GM12878 (cell line): ENCODE data around the gene ANKRD13B. TPM values are rescaled to one million over a fixed set of nuclear protein-coding genes. Genes with fewer than 3 reads are reported as not detected.

ENCODE experiments used
- ATAC-seq: fragments of 200-7000 bp; cut with Tn5 transposase; 3 replicates; pipeline ENCODE4 v1.9.1; 2020; ENCODE audit warnings: mild to moderate bottlenecking, moderate library complexity
- BruUV-seq: library from RNA; stranded (reverse); fragments of 400-500 nt; replicated peaks from 2 replicates; lab custom pipeline; 2021; lab: Mats Ljungman, UMichigan
- CTCF ChIA-PET: fragments of 300-600 bp; sonication (Branson Sonifier 250); formaldehyde crosslinking; extraction: SDS; loops from one replicate; lab custom pipeline; 2021; ENCODE audit warnings: inconsistent platforms; lab: Yijun Ruan, JAX
- POLR2A ChIA-PET: fragments of 350-600 bp; formaldehyde crosslinking; extraction: SDS; loops from one replicate; lab custom pipeline; 2021; ENCODE audit warnings: inconsistent platforms; lab: Charles Lee
- RAD21 ChIA-PET: fragments of 300-600 bp; sonication (Branson Sonifier 250); formaldehyde crosslinking; loops from one replicate; lab custom pipeline; 2023; ENCODE audit warnings: antibody characterized with exemption; ENCODE audit not compliant: unreplicated experiment; lab: Charles Lee
- SMC1A ChIA-PET: fragments of 300-600 bp; sonication (Branson Sonifier 250); formaldehyde crosslinking; loops from one replicate; lab custom pipeline; 2023; ENCODE audit not compliant: unreplicated experiment, uncharacterized antibody; lab: Charles Lee
- DNase-seq: peaks from one replicate; pipeline ENCODE4 v3.0.0-alpha.2; 2011; ENCODE audit warnings: low read depth, low spot score
- FAIRE-seq: peaks from 3 replicates; lab custom pipeline; 2011; peaks lifted over from hg19 to GRCh38; lab: Jason Lieb, UNC
- H2AFZ ChIP-seq: 2 replicates; pipeline ENCODE4 v1.6.0; 2011; ENCODE audit warnings: low read depth, low read length, control low read depth; ENCODE audit not compliant: control insufficient read depth
- H3K27ac ChIP-seq: 2 replicates; pipeline ENCODE4 v1.5.1; 2011; ENCODE audit warnings: control low read depth; ENCODE audit not compliant: control insufficient read depth, insufficient read depth
- H3K27me3 ChIP-seq, 2 experiments: replicated peaks in 1 of 2; 2 replicates each; pipeline versions ENCODE4 v1.6.0 to v1.6.1; 2011; ENCODE audit warnings: low read length in 1 of 2; ENCODE audit not compliant: control insufficient read depth in 2 of 2, insufficient read depth in 2 of 2
- H3K36me3 ChIP-seq, 2 experiments: 2 replicates each; pipeline ENCODE4 v1.5.1; 2011; ENCODE audit warnings: low read length in 1 of 2; ENCODE audit not compliant: control insufficient read depth in 2 of 2, insufficient read depth in 2 of 2
- H3K4me1 ChIP-seq: 2 replicates; pipeline ENCODE4 v1.6.1; 2011; ENCODE audit warnings: mild to moderate bottlenecking, low read length, moderate library complexity, mixed read lengths; ENCODE audit not compliant: control insufficient read depth, insufficient read depth
- H3K4me2 ChIP-seq: 2 replicates; pipeline ENCODE4 v1.6.0; 2011; ENCODE audit warnings: control low read depth; ENCODE audit not compliant: control insufficient read depth, insufficient read depth
- H3K4me3 ChIP-seq: fragments of 200-600 bp; sonication (generic); 2 replicates; pipeline ENCODE4 v1.5.1; 2016
- H3K79me2 ChIP-seq: 2 replicates; pipeline ENCODE4 v1.6.0; 2011; ENCODE audit warnings: low read length; ENCODE audit not compliant: control insufficient read depth, insufficient read depth
- H3K9ac ChIP-seq: 2 replicates; pipeline ENCODE4 v1.8.0; 2011; ENCODE audit warnings: low read length, control low read depth, mixed read lengths; ENCODE audit not compliant: control insufficient read depth, insufficient read depth
- H3K9me3 ChIP-seq: replicated peaks from 3 replicates; pipeline ENCODE4 v1.5.1; 2011; ENCODE audit warnings: mild to moderate bottlenecking, low read length; ENCODE audit not compliant: control insufficient read depth, insufficient read depth
- H4K20me1 ChIP-seq: 2 replicates; pipeline ENCODE4 v1.6.0; 2011; ENCODE audit not compliant: control insufficient read depth, insufficient read depth
- ASH2L ChIP-seq: fragments of 300-600, 200-600 bp; sonication (generic); IDR thresholded peaks from 2 replicates; pipeline ENCODE4 v1.6.1; 2017; ENCODE audit warnings: low read depth, mild to moderate bottlenecking, borderline replicate concordance
- CHD1 ChIP-seq: IDR thresholded peaks from 2 replicates; pipeline ENCODE4 v1.6.1; 2012; ENCODE audit warnings: low read depth, low read length, improper control_type of control experiment
- CREB1 ChIP-seq: IDR thresholded peaks from 2 replicates; pipeline ENCODE4 v1.6.1; 2012; ENCODE audit warnings: low read depth, mild to moderate bottlenecking, inconsistent platforms
- MTA3 ChIP-seq: IDR thresholded peaks from 2 replicates; pipeline ENCODE4 v1.6.1; 2012; ENCODE audit warnings: low read length, inconsistent platforms, borderline replicate concordance
- NFYB ChIP-seq: IDR thresholded peaks from 2 replicates; pipeline ENCODE4 v1.6.1; 2011; ENCODE audit warnings: low read depth, mild to moderate bottlenecking, low read length, improper control_type of control experiment, moderate library complexity; ENCODE audit not compliant: insufficient read depth
- POLR2A ChIP-seq: IDR thresholded peaks from 2 replicates; pipeline ENCODE4 v1.6.1; 2011; ENCODE audit warnings: low read depth, mild to moderate bottlenecking, low read length
- RFX5 ChIP-seq: IDR thresholded peaks from 2 replicates; pipeline ENCODE4 v1.6.1; 2011; ENCODE audit warnings: low read depth, low read length, improper control_type of control experiment
- SMC3 ChIP-seq: IDR thresholded peaks from 2 replicates; pipeline ENCODE4 v1.6.1; 2011; ENCODE audit warnings: low read length, improper control_type of control experiment, borderline replicate concordance
- SREBF1 ChIP-seq: IDR thresholded peaks from 2 replicates; pipeline ENCODE4 v1.6.1; 2012; ENCODE audit warnings: mild to moderate bottlenecking, low read length
- TCF3 ChIP-seq: IDR thresholded peaks from 2 replicates; pipeline ENCODE4 v1.6.1; 2012; ENCODE audit warnings: low read depth, mild to moderate bottlenecking, low read length, borderline replicate concordance; ENCODE audit not compliant: insufficient read depth
- ZNF24 ChIP-seq: fragments of 450-650 bp; IDR thresholded peaks from 2 replicates; pipeline ENCODE4 v1.6.1; 2017; ENCODE audit warnings: antibody characterized with exemption, mild to moderate bottlenecking
- WGBS: methylation state at CpG from one replicate; pipeline ENCODE4 v1.1.6; 2016; ENCODE audit warnings: low lambda C conversion rate; ENCODE audit not compliant: insufficient replicate concordance, insufficient coverage; ENCODE audit errors: missing lambda C conversion rate; 5-methylcytosine and 5-hydroxymethylcytosine counted together
- in situ Hi-C: fragments of 300-500 bp; cut with MboI; formaldehyde crosslinking; loops from 9 replicates; pipeline ENCODE4 v1.14.3; 2018; ENCODE audit warnings: mixed read lengths
- intact Hi-C: fragments of 100-400 bp; cut with micrococcal nuclease; formaldehyde crosslinking; loops from one replicate; pipeline ENCODE4 v1.14.2; 2022; ENCODE audit not compliant: unreplicated experiment
- polyA plus RNA-seq, 11 experiments: library from polyadenylated mRNA; depleted of rRNA in 4 of 11; unstranded in 6 of 11; stranded (reverse) in 5 of 11; fragments of >200 nt; fragmentation: Nextera tagmentation in 4 of 11; fragmentation: Illumina TruSeq in 1 of 11; extraction: Ambion mirVana in 4 of 11; extraction: Trizol in 1 of 11; gene quantifications; 1 replicate in 1 of 11; 2 replicates in 10 of 11; pipeline versions ENCODE4 v1.2.1 to v1.2.3, GENCODE V29; 2011 to 2016; ENCODE audit warnings: inconsistent platforms in 2 of 11, missing spikeins in 2 of 11, low read depth in 1 of 11
- total RNA-seq, 4 experiments: library from RNA; depleted of rRNA in 3 of 4; stranded (reverse); fragments of >200 nt in 3 of 4; fragmentation: Illumina TruSeq in 1 of 4; extraction: Trizol in 1 of 4; gene quantifications; 2 replicates each; pipeline versions ENCODE4 v1.2.1 to v1.2.3, GENCODE V29; 2013 to 2021
- TF ChIP-seq, protein P1 (sequence below): fragments of 450-650 bp; IDR thresholded peaks from 2 replicates; pipeline ENCODE4 v1.6.1; 2017; ENCODE audit warnings: mild to moderate bottlenecking, moderate library complexity
- TF ChIP-seq, protein P2 (sequence below): fragments of 450-650 bp; IDR thresholded peaks from 2 replicates; pipeline ENCODE4 v1.6.1; 2017; ENCODE audit warnings: mild to moderate bottlenecking
- TF ChIP-seq, protein P3 (sequence below): fragments of 450-650 bp; formaldehyde crosslinking; IDR thresholded peaks from 2 replicates; pipeline ENCODE4 v1.4.0; 2022; ENCODE audit warnings: mild to moderate bottlenecking, moderate library complexity
- TF ChIP-seq, protein P4 (sequence below): IDR thresholded peaks from 2 replicates; pipeline ENCODE4 v1.6.1; 2011; ENCODE audit warnings: mild to moderate bottlenecking, low read depth, low read length, moderate library complexity; ENCODE audit not compliant: insufficient replicate concordance

The ANKRD13B gene
- total and polyA plus RNA-seq, 10 of the 15 experiments (the other 5 are each of a cell fraction or from before 2014, with no cell fraction given) = 0.18 to 15.0 (median 2.8) TPM

DNA sequence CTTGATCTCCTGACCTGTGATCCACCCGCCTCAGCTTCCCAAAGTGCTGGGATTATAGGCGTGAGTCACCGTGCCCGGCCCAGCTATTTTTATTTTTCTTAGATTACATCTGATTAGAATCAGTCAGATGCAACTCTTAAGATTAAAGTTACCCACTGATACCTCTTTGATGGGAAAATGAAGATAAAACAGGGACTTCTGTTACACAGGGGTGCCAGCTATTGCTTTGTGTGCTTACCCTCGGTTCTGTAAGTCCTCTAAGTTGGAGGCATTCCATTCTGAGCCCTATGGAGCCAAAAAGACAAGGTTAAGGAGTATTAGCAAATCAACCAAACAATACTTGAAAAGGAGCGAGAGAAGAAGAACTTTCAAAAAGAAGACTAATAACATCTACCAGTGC lies 62.4 kb downstream of the ANKRD13B start:
- DNase-seq = no peak
- ATAC-seq = no peak
- WGBS = 99% methylated on average over 6 of the region's 6 CpGs
- no peak overlapping the region for H3K4me3 ChIP-seq
- H3K27ac ChIP-seq = no peak overlapping the region
- no peaks in the 10 kb centered on the region for H4K20me1 ChIP-seq
- no peaks in the 10 kb centered on the region for H3K27me3 ChIP-seq
- H3K4me1 ChIP-seq = no peaks in the 10 kb centered on the region
- H3K4me2 ChIP-seq = no peak overlapping the region
- BruUV-seq = no TSS peak
- FAIRE-seq = no peak
- ChIA-PET POLR2A (interaction anchor here (1.8 kb wide), 1 partner anchor 10 kb away, joined by 6 read pairs; no protein-coding TSS in a partner anchor), SMC1A (interaction anchor here (0.8 to 3.1 kb wide), 7 partner anchors 10 to 105 kb away, joined by 3 to 12 read pairs (median 6); no protein-coding TSS in a partner anchor), CTCF (interaction anchor here (0.7 to 2.8 kb wide), 7 partner anchors 10 to 630 kb away, joined by 3 to 17 read pairs (median 3); no protein-coding TSS in a partner anchor), RAD21 (no interaction called here)
- H2AFZ ChIP-seq = no peak overlapping the region
- H3K9ac ChIP-seq = no peak overlapping the region
- intact Hi-C loops = no loop called here
- H3K9me3 ChIP-seq = no peaks in the 10 kb centered on the region
- in situ Hi-C loops = no loop called here
- H3K36me3 ChIP-seq = peaks cover 1 to 7% of the 10 kb centered on the region in 2 experiments; a peak in 3 of 4 replicates
- H3K79me2 ChIP-seq = no peaks in the 10 kb centered on the region
- TF ChIP-seq RFX5 = no peak
- no peak for TF ChIP-seq NFYB
- TF ChIP-seq SMC3 = no peak
- TF ChIP-seq, protein P1, sequence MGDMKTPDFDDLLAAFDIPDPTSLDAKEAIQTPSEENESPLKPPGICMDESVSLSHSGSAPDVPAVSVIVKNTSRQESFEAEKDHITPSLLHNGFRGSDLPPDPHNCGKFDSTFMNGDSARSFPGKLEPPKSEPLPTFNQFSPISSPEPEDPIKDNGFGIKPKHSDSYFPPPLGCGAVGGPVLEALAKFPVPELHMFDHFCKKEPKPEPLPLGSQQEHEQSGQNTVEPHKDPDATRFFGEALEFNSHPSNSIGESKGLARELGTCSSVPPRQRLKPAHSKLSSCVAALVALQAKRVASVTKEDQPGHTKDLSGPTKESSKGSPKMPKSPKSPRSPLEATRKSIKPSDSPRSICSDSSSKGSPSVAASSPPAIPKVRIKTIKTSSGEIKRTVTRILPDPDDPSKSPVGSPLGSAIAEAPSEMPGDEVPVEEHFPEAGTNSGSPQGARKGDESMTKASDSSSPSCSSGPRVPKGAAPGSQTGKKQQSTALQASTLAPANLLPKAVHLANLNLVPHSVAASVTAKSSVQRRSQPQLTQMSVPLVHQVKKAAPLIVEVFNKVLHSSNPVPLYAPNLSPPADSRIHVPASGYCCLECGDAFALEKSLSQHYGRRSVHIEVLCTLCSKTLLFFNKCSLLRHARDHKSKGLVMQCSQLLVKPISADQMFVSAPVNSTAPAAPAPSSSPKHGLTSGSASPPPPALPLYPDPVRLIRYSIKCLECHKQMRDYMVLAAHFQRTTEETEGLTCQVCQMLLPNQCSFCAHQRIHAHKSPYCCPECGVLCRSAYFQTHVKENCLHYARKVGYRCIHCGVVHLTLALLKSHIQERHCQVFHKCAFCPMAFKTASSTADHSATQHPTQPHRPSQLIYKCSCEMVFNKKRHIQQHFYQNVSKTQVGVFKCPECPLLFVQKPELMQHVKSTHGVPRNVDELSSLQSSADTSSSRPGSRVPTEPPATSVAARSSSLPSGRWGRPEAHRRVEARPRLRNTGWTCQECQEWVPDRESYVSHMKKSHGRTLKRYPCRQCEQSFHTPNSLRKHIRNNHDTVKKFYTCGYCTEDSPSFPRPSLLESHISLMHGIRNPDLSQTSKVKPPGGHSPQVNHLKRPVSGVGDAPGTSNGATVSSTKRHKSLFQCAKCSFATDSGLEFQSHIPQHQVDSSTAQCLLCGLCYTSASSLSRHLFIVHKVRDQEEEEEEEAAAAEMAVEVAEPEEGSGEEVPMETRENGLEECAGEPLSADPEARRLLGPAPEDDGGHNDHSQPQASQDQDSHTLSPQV = no peak
- no peak for TF ChIP-seq ZNF24
- TF ChIP-seq, protein P2, sequence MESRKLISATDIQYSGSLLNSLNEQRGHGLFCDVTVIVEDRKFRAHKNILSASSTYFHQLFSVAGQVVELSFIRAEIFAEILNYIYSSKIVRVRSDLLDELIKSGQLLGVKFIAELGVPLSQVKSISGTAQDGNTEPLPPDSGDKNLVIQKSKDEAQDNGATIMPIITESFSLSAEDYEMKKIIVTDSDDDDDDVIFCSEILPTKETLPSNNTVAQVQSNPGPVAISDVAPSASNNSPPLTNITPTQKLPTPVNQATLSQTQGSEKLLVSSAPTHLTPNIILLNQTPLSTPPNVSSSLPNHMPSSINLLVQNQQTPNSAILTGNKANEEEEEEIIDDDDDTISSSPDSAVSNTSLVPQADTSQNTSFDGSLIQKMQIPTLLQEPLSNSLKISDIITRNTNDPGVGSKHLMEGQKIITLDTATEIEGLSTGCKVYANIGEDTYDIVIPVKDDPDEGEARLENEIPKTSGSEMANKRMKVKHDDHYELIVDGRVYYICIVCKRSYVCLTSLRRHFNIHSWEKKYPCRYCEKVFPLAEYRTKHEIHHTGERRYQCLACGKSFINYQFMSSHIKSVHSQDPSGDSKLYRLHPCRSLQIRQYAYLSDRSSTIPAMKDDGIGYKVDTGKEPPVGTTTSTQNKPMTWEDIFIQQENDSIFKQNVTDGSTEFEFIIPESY = no peak
- TF ChIP-seq CREB1 = no peak
- no peak for TF ChIP-seq MTA3
- TF ChIP-seq ASH2L = no peak
- no peak for TF ChIP-seq TCF3
- TF ChIP-seq, protein P3, sequence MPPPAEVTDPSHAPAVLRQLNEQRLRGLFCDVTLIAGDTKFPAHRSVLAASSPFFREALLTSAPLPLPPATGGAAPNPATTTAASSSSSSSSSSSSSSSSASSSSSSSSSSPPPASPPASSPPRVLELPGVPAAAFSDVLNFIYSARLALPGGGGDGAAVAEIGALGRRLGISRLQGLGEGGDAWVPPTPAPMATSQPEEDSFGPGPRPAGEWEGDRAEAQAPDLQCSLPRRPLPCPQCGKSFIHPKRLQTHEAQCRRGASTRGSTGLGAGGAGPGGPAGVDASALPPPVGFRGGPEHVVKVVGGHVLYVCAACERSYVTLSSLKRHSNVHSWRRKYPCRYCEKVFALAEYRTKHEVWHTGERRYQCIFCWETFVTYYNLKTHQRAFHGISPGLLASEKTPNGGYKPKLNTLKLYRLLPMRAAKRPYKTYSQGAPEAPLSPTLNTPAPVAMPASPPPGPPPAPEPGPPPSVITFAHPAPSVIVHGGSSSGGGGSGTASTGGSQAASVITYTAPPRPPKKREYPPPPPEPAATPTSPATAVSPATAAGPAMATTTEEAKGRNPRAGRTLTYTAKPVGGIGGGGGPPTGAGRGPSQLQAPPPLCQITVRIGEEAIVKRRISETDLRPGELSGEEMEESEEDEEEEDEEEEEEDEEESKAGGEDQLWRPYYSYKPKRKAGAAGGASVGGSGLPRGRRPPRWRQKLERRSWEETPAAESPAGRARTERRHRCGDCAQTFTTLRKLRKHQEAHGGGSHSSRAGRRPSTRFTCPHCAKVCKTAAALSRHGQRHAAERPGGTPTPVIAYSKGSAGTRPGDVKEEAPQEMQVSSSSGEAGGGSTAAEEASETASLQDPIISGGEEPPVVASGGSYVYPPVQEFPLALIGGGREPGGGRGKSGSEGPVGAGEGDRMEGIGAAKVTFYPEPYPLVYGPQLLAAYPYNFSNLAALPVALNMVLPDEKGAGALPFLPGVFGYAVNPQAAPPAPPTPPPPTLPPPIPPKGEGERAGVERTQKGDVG = no peak
- TF ChIP-seq, protein P4, sequence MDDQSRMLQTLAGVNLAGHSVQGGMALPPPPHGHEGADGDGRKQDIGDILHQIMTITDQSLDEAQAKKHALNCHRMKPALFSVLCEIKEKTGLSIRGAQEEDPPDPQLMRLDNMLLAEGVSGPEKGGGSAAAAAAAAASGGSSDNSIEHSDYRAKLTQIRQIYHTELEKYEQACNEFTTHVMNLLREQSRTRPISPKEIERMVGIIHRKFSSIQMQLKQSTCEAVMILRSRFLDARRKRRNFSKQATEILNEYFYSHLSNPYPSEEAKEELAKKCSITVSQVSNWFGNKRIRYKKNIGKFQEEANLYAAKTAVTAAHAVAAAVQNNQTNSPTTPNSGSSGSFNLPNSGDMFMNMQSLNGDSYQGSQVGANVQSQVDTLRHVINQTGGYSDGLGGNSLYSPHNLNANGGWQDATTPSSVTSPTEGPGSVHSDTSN = no peak
- no peak for TF ChIP-seq SREBF1
- no peak for TF ChIP-seq CHD1
- TF ChIP-seq POLR2A = no peak
